GM12891 (cell line): ENCODE results near the gene ANKRA2.

Experiments
- PAX5 ChIP-seq: IDR thresholded peaks from 2 replicates; pipeline ENCODE4 v1.6.1; 2011; ENCODE audit warnings: low read length, moderate library complexity, mild to moderate bottlenecking; ENCODE audit not compliant: insufficient read depth, severe bottlenecking
- POLR2A ChIP-seq: IDR thresholded peaks from 2 replicates; pipeline ENCODE4 v1.6.1; 2011; ENCODE audit warnings: low read depth, low read length, control low read depth
- POLR2AphosphoS5 ChIP-seq: IDR thresholded peaks from 2 replicates; pipeline ENCODE4 v1.6.1; 2011; ENCODE audit warnings: low read depth, low read length, control low read depth
- SPI1 ChIP-seq: IDR thresholded peaks from 2 replicates; pipeline ENCODE4 v1.6.1; 2011; ENCODE audit warnings: low read depth, low read length, control low read depth
- TAF1 ChIP-seq: IDR thresholded peaks from 2 replicates; pipeline ENCODE4 v1.6.1; 2011; ENCODE audit warnings: low read depth, low read length, control low read depth

DNA sequence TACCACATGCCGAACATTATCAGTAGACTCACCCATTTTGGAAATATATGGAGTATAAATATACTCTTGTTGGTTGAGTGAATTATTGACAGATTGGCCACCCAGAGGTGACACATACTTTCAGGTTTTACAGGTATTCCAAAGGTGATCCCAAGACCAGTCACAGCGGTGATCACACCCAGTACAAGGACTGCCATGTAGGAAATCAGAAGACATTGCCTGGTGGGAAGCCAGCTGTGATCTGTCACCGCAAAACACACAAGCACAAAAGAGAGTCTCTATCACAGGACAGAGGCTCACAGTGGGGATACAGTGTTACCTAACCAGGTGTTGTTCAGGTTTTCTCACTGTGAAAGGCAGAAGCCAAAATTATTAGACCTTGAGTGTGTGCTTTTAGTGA, 51.4 kb downstream of the ANKRA2 start:
- TF ChIP-seq POLR2A (no peak), TAF1 (no peak), POLR2AphosphoS5 (no peak), SPI1 (no peak), PAX5 (no peak)
